HG03045 (cell line): ENCODE results near the gene MAP4.

Experiments used
- ATAC-seq: cut with Tn5 transposase; IDR thresholded peaks from one replicate; pipeline ENCODE4 v1.9.1; 2021; ENCODE audit warnings: mild to moderate bottlenecking, moderate library complexity; ENCODE audit not compliant: unreplicated experiment

MAP4 gene

DNA sequence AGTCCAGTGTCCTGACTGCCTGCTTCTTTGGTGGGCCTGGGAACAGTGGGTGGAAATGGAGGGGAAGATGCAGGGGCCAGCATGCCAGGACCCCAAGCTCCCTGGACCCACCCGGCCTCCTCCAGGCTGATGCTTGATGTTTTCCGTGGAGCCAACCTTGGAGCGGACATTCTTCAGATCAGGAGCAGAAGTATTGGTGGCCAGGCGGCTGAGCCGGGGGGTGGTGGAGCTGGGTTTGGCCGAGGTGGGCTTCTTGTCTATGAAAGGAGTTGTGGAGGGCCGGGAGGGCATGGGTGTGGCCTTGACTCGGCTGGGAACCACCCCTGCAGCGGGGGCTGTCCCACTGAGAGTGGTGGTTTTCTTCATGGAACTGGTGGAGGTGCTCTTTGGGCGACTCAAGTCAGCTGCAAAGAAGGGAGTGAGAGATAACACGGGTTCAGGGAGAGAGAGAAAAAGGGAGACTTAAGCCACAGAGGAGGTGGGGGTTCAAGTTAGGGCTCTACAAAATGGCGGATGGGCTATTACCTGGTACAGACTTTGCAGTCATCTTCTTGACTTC lies 145.4 kb downstream of the MAP4 start:
- no peak for ATAC-seq

DNA sequence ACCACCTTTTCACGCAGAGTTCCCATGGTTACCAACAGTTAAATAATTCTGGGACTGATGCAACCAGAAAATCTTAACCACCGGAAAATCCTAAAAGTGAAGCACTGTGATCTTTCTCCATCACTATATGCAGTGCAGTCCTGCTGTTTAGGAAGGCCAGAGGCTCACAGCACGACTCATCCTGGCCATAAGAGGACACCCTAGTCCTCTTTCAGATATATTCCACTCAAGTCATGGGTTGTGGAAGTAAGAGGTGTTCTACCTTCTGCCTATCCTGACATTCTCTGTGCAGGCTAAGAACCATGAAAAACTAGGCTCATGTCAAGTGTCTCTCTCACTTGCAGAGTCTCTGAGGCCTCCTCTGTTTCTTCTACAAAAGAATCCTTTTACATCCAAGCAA lies 146.1 kb downstream of the MAP4 start:
- no peak for ATAC-seq

DNA sequence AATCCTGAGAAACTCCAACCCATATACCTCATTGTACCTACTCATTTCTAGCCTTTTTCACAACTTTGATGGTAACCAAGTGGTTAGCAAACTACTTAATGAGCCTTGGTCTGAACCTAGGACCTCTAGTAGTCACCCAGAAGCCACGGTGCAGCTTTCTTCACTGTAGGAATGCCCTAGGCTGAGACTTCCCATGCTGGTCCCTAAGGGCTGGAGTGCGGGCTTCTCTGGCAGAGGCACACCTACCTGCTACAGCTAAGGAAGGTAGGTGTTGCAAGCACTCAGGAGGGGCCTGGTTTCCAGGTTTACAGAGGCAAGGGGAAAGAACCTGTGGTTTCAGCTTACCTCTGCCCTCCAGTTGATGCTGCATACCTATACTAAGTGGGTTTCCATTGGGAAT lies 147.9 kb downstream of the MAP4 start:
- ATAC-seq = no peak

DNA sequence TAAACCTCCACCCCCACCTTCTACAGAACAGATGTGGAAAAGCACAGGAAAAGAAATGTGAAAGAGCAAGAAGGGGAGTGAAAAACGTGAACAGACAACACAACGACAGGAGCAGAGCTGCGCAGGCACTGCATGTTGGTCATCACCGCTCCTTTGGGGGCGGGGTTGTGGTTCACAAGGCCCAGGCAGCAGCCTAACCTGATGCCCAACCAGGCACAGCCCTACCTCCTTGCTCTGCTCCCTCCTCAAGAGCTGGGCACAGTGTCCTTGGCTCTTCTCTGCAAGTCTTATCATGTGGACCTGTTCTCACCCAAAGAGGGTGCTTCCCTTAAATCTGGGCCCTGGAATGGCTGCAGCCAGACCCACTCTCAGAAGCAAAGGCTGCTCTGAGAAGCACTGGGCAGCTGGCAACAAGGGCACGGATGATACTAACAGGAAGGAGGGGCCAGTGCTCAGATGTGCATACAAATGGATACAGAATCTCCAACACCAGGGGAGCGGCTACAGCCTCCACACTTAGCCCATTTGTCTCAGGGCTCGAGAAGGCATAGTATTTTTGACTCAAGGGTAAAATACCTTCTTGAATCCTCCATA lies 148.7 kb downstream of the MAP4 start:
- no peak for ATAC-seq

DNA sequence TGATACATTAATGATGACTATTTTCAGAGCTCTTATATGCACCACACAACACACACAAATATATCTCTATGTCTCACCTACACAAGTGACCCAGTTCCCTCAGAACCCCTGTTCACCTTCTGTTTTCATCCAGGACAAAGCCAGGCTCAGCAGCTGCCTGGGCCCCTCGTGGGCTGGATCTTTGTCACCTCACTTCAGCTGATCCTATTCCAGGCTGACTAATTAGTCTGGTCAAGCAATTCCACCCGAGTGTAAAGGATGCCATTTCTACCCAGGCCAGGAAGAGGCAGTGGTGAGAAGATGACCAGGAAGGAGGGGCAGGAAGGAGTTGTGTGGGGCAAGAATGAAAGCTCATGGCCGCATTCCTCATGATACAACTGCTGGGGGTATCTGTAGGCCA lies 151.0 kb downstream of the MAP4 start:
- ATAC-seq = no peak

DNA sequence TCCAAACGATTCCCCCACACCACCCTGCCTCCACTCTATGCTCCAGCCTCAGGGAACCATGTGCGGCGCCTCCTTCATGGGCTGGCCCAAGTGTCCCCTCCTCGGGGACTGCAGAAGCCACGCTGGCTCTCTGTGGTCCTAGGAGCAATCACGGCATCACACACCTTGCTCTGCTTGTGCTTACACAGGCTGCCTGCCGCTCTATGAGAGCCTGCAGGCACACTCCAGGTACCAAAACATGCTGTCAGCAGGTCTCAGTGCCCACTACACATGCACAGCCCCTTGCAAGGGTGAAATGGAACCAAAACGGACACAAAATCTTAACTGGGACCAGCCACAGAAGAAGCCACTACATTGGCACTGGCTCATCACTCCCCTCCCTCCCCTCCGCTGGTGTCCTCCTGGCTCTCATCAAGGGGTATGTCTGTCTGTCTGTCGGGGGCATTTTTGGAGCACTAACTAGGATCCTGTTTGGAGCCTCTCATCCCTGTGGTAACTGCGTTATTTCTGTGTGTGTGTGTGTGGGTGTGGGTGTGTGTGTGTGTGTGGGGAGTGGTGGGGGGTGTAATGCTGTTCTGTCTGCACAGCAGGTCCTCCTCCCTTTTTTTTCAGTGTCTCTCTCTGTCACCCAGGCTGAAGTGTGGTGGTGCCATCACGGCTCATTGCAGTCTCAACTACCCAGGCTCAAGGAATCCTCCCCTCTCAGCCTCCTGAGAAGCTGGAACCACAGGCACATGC lies 152.7 kb downstream of the MAP4 start:
- ATAC-seq = no peak

DNA sequence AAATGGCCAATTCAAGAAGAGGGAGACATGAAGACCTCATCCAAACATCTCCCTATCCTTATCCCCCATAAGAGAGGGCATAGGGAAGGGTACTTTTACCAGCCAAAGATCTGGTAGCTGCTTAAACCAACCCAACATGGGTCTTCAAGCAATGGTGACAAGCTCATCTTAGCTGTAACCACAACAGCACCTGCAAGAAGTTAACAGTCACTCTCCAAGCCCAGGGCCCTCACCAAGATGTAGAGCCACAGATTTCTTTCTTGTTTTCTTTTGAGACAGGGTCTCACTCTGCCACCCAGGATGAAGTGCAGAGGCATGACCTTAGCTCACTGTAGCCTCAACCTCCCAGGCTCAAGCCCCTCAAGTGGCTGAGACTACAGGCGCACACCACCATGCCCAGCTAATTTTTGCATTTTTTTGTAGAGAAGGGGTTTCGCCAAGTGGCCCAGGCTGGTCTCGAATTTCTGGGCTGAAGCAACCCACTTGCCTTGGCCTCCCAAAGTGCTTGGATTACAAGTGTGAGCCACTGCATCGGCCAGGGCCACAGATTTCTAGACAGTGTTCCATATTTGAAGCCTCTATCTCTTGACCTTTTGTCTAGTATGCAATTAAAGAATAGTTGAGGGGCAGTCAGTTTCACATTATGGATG lies 156.1 kb downstream of the MAP4 start:
- ATAC-seq = no peak

DNA sequence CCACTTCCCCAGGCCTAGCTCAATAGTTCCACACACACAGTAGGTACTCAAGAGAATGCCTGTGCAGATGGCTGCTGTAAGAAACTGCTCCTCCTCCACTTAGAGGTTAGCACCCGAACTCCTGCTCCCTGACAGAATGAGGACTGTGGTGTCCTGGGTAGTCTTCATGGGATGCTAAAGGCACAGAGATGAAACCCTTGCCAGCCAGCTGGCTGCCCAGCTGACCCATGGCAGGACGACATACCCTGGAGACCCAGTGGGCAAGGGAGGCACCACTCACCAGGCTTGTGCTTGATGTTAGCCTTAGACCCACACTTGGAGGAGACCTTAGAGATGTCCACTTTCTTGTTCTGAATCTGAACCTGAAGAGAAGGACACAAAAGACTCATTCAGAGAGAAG lies 159.1 kb downstream of the MAP4 start:
- no peak for ATAC-seq

DNA sequence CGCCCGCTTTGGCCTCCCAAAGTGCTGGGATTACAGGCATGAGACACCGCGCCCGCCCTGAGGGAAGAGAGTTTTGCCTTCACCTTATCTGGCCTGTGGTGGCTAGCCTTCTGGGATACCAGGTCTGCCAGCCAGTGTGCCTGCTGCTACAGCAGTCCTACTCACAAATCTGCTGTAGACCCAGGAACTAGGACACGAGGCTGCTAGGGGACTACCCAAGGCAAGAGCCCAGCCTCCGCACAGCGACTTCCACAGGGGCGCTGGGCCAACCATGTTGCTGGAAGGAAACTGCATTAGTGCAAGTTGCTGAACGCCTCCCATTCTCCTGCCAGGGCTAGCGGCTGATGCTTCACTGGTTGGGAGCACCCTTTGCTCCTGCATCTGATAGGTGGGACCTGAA lies 159.5 kb downstream of the MAP4 start:
- ATAC-seq = no peak

DNA sequence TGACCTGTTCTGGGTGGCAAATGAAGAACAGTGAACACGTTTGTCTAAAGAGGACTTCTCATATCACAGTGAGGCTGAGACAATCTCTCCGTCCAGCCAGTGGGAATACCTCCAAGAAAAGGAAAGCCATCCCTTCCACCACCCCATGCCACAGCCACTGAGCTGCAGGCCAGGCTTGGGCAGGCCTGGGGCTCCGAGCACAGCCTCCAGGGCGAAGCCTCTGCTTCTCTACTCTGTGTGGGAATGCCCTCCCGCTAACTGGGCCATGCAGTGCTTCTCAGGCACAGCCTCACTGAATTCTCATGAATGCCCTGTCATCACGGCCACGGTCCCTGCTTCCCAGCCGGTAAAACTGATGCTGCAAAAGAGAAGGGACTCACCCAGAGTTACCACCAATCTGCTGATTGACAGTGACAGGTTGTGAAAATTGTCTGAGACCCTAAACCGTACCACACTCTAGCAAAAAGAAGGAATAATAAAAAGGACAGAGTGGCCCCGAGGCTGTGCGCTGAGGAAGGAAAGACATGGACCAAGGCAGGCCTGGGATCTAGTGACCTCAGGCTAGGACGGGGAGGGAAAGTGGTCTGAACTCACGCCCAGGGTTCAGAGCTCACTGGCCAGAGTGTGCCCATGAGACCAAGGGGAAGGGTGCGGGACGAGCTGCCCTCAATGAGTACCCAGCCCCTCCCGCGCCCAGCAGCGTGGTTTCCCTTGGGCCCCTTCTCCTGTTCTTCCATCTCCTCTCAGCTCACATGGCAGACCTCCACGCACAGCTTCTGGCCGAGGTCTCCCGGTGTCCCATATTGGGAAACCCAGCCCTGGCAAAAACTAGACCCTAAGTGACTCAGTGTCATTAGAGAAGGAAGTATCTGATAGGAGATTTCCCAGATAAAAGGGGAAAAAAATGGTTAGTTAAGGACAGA lies 160.5 kb downstream of the MAP4 start:
- ATAC-seq = no peak

DNA sequence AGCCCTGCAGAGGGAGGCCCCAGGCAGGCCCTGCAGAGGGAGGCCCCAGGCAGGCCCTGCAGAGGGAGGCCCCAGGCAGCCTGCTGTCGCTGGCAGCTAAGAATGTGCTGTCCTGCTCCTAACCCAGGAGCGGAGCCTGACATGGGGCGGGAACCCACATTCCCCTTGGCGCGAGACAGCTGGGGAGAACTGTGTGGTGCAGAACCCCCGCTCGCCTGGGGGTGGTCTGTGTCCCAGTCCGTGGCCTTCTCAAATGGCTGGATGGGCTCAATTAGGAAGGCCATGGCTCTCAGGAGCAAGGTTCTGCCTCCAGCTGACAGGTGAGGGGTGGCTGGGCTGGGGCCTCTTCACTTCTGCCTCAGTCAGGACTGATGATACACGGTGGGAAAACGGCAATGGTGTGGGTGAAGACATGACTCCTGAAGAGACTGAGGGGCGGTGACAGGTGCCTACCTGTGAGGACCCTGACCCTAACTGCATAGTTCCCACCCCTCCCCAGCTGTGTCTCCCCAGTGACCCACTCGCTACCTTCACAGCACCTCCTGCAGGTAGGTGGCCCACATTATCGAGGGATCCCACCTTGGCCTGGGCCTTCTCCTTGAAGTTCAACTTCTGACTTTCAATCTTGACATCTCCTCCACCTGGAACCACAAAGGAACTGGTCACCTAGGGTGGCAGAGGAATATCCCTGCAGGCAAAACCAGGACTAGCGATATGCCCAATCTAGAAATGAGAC lies 161.3 kb downstream of the MAP4 start:
- ATAC-seq = no peak

DNA sequence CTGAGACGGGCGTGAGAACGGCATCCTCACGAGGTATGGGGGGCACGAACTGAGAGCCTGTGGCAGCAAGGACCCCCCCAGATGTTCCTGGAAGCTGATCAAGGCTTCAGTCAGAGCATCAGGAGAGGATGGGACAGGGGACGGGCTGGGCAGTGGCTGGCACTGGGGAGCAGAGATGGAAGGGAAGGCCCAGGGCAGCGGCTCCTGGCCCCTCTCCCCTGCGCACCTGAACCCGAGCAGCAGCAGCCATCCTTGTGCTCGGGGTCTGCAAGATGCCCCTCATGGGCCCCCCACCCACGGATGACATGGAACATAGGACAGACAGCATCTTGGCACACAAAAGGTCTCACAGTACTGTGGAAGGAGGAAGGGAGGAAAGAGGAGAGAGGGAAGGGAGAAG lies 161.9 kb downstream of the MAP4 start:
- no peak for ATAC-seq

DNA sequence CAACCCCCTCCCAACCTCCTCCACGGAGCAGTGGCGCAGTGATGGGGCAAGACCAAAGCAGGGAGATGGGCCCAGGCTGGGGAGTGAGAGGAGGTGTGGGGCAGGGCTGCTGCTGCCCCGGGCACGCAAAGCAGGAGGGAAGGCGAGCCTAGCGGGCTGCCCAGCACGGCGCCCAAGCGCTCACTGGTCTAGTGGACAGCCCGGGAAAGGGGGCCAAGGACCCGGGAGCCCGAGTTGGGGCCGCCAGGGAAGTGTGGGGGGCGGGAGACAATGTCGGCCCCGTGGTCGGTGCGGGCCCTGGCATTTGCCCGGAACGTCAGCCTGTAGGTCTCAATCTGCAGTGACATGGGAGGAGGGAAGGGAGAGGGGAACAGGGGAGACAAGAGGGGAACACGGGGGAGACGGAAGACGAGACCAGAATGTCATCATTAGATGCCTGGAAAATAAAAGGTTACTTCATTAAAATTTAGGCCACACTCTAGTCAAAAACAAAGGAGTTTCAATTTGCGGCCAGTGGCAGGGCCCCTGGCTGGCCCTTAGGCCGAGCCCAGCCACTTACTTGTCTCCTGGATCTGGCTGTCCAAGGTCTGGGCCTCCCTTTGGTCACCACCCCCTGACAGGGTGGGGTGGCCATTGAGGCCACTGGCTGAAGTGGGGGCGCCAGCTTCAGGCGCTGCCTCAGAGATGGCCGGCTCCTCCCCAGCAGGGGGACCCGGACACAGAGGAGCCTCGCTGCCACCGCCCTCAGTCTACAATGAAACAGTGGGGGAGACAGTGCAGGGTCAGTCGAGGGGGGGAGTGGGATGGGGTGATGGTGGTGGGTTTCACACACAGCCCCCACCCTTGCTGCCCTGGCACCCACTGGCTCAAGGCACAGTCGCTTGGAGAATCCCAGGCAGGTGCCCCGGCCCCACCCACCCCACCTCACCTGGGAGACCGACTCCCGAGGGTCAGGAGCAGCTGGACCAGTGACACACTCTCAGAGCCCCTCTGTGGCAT lies 163.3 kb downstream of the MAP4 start:
- no peak for ATAC-seq

DNA sequence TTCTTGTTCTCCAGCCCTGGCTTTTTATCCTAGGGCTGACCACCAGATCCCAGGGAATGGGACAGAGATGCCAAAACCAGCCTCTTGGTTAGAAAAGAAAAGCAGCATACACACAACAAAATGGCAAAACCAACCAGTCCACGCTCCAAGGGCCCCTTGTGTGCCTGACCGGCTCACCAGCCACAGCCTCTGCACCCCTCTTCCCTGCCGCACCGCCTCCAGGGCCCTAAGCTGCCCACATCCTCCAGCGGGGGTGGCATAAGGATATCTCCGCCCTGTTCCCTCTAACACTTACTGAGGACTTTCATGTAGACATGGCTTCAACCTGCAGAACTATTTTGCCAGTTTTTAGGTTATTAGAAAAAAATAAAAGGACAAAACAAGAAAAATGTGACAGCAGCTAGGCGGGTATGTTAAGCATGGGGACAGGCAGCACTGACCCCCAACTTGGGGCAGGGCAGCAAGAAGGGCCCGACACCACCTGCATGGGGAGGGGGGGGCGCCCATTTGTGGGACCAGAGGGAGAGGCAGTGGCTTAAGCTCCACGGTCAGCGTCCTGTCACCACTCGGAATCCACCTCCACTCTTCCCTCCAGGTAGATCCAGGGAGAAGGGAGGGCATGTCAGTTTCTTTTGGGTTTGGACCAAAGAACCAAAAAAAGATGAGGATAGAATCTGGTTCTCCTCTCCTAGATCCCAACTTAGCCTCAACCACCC lies 164.2 kb downstream of the MAP4 start:
- no peak for ATAC-seq

DNA sequence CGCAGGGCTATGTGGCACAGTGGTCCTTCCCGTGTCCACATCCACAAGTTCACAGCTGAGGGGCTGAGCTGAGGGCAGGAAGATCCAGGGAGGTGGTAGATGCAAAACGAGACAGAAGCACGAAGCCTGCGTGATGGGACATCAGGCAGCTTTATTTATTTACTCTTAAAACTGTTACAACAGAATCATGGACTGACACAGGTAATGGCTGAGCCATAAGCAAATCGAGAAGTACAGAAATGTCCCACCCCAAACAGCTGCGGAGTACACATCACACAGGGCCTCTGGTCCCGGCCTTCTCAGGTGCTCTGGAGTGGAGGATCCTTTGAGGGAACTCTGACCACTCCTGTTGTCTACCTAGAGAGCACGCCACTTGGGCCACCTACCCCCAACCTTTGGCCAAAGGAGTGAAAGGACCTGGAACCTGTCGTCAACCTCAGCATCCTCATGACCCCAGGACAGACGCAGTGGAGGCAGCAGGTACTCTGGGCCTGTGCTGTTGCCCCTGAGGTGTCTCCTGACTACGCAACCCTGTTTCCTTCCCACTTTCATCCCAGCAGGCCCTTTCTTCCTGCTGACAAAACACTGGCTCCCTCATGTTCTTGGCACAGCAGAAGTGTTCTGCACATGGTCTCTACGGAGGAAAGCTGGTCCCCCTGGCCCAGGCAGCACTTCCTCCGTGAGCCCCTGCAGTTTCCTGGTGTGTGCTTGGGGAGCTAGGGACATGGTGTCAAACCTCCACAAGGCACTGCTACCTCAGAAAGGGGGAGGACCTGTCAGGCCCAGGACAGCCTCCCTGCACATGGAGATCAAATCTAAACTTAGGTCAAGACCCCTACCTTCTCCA lies 165.4 kb downstream of the MAP4 start:
- ATAC-seq = no peak

DNA sequence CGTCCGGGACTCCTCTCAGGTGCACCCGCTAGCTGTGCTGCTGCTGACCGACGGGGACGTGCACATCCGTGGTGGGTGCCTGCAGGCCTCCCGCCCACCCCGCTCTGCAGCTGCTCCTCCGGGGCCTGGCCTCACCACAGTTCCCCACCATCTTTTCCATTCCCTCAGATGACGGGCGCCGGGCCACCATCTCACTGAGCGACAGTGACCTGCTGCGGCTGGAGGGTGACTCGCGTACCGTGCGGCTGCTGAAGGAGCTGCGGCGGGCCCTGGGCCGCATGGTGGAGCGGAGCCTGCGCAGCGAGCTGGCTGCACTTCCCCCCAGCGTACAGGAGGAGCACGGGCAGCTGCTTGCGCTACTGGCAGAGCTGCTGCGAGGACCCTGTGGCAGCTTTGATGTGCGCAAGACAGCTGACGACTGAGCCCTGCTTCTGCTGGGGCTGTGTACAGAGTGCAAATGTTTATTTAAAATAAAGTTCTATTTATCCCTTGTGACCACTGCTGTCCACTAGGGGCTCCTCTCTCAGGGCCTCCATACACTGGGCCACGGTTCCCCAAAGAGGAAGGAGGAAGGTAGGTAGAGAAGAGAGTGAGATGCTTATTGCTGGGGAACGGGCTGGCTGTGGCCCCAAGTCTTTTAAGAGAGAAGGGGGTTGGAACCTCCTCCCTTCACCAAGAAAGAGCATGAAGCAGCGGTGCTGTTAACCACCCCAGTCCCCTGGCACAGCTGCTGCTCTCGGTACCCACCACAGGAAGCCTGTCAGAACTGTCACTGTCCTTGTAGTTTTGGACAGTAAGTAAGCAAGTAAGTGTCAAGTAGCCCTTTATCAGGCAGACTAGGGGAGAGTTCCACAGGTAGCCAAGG lies 166.3 kb downstream of the MAP4 start:
- ATAC-seq = no peak
